NCI-H2107 (cell line): ENCODE data around the gene SS18.

Source experiments
- DNase-seq: peaks from one replicate; lab custom pipeline; 2025; lab: John Stamatoyannopoulos, UW

Gene SS18

DNA sequence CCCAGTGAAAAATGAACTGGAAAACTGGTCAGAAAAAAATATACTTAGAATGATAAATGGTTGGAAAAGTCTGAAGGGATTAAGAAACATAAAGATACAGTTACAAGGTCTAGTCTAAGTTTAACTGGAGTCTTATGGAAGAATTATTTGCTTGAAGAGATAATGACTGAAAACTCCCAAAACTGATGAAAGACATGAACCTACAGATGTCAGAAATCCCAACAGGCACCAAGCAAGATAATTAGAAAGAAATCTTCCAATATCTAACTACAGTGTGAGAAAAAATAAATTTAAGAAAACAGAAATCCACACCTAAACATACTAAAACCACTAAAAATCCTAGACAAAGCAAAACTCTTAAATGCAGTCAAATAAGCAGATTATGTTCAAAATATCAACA, 19.4 kb downstream of the SS18 start:
- no peak for DNase-seq

DNA sequence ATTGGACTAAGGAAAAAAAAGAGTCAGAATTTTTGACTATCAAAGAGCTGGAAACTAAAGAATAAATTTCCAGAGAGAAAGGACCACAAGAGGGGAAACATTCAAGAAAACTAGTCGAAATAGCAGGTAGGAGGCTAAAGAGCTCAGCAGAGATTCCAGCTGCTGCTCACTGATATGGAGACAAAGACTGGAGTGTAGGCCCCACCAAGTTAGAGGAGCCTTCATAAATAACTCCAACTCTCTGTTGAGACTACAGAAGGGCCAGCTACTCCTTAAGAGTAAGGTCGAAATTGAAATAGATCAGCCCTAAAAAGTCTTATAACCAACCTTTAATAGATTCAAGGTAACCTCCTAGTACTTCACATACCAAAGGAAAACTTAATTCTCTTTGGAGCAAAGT, 31.1 kb downstream of the SS18 start:
- no peak for DNase-seq

DNA sequence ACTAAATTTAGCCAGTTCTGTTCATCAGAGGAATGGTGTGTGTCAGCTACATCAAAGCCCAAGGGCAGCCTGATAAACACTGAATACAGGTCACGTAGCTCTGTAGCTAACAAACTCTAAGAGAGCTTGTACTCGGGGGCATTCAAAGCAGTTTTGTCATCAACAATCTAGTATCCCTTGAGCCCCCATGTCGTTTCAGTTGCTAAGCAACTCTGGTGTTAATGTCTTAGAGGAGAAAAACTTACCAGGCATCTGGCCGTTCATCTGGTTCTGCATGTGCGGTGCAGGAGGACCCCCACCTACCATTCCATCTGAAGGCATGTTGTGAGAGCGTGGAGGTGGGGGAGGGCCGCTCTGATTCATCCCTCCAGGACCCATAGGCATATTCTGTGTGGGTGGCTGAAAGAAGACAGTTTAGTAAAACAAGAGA, 33.1 kb downstream of the SS18 start:
- no peak for DNase-seq

DNA sequence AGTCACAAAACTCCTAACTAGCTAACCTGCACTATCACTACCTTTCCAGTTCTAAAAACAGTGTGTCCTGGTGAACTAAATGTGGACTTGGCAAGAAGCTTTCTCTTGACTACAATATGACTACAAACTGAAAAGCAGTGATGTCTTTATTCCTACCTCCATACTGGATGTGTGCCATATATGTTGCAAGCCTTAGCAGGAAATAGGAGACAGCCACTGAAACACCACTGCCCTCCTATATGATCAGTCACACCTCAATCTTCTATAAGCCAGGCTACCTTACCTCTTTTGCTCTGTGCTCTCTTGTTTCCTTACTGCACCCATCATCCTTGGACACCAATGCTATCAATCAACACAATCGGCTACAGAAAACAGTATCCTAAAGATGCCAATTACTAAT, 34.1 kb downstream of the SS18 start:
- no peak for DNase-seq

DNA sequence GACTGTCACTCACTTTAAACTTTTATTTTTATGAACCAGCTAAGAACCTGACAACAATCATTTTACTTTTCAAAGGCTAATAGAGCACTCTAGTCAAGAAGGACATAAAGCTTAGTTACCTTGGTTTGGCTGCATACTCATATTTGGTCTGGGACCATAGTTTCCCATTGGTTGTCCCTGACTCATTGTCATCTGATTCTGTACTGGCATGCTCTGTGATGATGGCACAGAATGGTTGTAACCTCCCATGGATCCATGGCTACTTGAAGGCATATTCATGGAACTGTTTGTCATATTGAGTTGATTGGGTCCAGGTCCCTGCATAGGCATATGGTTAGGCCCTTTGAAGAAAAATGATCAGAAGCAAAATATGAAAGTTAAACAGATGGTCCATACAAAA, 37.9 kb downstream of the SS18 start:
- no peak for DNase-seq

DNA sequence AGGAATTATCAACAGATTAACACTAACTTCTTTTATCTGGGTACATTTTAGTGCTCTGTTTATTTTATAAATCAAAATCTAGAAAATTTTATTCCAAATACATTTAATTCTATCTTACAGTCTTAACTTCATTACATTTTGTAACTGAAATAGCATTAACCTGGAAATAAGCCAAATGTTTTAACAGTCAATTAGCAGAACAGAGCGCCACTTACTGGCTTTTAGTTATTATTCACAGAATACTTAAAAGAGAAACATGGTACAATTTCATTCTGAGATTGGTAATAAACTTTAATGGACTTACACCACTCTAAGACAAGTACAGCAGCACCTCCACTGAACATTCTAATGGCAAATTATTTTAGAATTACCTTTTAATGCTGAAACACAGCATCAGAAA, 38.6 kb downstream of the SS18 start:
- no peak for DNase-seq

DNA sequence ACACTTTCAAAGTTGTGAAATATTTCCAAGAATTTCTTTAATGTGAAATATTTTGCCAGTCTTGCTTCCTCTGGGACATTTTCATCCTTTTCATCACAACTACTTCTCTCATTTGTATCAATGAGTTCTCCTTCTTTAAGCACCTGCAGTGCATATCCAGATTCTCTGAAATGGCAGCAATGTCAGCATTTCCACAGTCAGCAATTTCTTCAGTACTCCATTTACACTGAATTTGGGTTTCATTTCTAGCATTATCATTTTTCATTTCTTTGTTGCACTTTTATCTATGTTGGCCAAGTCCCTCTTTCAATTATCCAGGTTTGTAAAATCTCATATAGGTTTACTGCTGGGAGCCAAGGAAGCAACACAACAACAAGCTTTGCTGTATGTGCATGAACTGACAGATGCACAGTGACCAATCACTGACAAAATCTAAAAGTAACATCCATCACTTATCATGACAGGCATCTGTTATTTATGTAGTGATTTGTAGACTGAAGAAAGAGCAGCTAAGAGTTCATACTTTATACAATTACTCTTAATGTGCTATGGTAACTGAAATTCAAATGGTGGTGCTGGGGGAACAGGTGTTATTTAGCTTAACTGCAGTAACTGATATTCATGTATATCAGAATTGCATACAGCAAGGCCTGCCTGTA, 43.9 kb downstream of the SS18 start:
- no peak for DNase-seq

DNA sequence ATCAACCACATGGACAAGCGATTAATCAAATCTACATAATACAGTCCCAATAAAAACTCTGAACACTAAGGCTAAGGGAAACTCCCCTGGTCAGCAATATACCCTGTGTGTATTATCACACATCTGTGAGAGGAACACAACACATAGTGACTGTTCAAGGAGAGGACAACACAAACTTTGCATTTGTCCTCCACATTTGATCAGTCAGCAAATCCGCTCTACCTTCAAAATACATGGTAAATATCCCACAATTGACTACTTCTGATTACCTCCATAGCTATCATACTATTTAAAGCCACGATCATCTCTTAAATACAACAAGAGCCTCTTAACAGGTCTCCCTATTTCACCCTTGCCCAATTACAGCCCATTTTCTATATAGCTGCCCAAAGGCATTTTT, 45.6 kb downstream of the SS18 start:
- DNase-seq, result no peak

DNA sequence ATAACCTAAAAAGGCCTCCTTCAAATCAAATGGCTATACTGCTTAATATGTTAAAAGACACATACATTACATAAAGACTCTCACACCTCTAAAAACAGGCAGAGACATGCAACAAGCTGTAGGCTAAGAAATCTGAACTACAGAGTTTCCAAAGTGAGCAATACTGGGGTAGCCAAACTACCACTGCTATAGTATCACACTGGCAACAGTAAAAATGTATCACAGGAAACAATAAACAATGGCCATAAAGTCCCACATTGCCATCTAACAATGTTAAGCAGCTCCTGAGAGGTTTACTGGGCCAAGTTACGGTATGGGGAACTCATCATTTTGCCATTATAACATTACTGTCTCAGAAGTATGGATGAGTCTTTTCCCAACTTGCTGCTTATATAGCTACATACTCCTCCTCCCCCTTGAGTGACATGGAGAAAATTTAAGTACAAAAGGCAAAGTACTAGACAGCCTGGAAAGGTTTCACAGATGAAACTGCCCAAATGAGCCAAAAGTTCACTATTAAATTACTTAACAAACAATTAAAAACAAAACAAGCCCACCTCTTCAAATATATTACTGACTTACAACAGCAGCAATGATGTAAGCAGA, 50.3 kb downstream of the SS18 start:
- DNase-seq, result no peak

DNA sequence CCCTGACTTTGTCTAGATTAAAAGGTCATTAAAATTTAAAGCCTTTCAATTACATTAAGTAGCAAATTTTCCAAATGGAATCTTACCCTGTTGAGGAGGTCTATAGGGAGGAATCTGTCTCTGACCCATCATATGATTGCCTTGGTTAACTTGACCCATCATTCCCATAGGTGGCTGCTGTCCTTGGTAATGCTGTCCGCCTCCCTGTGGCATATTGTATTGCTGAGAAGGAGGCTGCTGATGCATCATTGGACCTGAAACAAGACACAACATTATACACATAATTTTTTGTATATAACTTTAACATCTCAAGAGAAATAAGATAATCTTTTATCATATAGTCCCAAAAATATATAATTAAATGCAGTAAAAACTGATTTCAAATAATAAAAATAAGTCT, 51.2 kb downstream of the SS18 start:
- no peak for DNase-seq

DNA sequence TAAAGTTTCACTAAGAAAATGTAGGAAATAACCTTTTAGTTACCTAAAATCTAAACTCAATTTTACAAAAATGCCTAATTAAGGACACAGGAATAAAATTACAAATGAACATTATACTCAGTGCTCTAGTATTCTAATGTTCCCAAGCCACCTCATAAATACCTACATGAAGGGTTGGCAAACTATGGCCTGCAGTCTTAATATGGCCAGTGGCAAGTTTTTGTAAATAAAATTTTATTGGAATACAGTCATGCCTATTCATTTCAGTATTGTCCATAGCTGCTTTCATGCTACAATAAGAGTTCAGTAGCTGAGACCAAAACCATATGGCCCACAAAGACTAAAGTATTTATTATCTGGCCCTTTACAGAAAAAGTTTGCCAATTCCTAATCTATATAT, 53.8 kb downstream of the SS18 start:
- no peak for DNase-seq

DNA sequence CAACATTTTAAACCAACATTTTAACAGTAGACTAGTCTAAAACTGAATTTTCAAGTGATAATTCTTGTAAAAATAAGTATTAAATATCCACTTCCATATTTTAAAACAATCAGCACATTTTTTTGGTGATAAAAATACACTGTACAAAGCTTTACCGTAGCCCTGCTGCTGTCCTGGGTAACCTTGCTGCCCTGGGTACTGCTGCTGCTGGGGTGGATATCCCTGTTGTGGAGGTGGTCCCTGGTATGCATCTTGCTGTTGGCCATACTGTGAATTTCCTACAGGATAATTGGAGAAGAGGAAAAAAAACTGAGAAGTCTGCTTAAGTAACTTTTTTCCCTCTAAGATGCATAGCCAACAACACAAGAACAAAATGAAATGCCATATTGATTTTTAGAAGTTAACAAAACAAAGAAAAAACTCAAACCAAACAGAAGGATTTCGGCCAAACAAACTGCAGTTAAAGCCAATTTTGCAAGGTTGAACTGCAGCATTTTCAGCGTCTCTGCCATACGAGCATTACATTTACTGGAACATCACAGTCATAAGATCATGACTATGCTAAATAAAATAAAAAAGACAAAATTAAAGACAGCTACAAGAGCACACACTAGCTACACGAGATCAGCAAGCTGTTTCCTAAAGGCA, 55.4 kb downstream of the SS18 start:
- DNase-seq, result no peak

DNA sequence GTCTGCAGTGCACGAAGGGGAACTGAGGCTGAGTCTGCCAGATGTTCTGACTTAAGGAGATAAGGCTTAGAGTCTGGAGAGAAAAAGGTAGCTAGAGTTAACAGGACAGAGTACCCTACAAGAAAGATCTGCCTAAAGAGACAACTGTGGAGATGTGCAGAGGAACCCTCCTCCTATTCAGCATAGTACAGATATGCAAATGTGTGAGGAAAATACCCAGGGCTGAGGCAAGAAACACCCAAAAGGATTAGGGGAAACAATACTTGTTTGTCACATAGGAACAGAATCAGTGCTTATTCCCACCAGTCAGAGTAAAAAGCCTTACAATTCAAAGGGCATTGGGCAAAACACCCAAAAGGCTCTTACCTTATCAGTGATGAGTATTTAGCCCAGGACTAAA, 67.8 kb downstream of the SS18 start:
- no peak for DNase-seq

DNA sequence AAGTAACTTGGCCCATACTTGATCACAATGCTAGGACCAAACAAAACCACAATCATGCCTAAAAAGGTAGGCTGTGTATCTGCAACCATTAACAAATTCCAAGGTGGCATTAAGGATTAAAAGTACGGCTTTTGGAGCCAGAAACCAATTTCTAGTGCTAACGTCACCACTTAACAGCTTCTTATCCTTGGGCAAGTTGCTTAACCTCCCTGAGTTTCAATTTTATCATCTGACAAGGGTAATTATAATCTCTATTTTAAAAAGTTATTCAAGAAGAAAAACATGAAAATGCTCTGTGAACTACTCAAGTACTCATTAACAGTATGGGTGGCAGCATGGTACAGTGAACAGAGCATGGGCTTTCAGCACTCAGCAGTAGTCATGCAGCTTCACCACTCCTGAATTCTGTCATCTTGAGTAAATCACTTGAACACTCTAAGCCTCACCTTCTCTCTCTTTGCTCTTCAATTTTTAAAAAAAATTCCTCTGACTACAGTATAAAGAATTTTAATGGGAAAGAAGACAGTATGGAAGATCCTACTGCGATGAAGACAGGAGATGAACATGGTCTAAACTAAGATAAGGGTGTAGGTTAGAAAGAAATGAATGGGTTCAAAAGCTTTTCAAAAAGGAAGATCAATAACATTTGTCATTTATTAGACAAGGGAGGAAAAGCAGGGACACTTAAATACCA, 69.2 kb downstream of the SS18 start:
- no peak for DNase-seq

DNA sequence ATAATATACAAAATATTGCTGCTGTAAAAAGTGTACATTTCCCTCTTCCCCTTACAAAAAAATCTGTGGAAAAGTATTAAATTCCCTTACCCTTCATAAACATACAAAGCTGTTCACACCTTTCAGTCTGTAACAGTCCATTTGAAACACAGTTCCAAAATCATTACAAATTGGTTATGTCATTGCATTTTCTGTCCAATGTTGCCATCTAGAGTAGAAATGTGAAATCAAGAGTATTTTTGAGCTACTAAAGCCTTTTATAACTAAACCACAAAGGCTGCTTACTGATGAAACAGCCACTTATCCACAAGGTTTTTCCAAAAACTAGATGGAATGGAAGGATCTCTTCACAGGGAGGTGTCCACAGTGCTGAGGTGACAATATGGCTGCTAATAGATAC, 72.5 kb downstream of the SS18 start:
- no peak for DNase-seq

DNA sequence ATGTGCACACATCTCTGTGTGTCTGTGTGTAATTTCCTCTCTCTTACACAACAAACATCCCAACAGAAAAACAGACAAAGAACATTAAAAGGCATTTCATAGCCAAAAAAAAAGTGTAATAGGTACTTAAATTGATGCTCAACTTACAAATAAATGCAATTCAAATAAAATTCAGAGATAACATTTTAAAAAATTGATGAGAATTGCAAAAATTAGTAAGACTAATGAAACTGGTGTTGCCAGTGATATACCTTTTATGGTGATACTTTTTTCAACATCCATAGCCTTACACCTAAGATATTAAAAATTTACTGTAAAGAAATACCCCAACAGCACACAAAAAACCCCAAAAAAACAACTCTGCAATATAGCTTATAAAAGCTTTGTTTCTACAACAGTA, 76.0 kb downstream of the SS18 start:
- DNase-seq, result no peak

DNA sequence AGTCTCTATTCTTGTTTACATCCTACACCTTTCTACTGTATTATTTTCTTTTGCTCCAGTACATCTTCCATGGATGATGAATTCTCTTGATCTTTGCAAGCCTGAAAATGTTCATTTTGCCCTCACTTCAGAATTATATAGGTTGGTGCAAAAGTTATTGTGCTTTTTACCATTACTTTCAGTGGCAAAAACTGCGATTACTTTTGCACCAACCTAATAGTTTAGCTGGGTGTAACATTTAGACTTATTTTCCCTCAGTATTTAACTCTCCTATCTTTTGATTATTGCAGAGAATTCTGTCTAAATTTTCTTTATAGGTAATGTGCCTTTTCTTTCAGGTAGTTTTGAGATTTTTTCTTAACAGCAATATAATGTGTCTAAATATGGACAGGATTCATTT, 81.8 kb downstream of the SS18 start:
- no peak for DNase-seq

DNA sequence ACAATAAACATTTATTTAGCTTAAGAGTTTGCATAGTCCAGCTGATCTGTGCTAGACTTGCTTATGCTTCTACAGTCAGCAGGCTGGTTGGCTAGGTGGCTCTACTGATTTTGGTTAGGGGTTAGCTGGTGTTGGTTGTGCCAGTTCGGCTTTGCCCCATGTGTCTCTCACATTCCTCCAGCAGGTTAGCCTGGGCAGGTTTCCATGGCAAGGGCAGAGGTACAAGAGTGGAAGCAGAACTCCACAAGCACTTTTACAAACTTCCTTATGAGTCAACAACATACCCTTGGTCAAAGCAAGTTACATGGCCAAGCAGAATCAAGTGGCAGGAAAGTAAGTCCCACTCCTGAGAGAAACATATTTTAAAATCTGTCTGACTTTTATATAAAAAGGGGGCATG, 82.3 kb downstream of the SS18 start:
- DNase-seq, result no peak

DNA sequence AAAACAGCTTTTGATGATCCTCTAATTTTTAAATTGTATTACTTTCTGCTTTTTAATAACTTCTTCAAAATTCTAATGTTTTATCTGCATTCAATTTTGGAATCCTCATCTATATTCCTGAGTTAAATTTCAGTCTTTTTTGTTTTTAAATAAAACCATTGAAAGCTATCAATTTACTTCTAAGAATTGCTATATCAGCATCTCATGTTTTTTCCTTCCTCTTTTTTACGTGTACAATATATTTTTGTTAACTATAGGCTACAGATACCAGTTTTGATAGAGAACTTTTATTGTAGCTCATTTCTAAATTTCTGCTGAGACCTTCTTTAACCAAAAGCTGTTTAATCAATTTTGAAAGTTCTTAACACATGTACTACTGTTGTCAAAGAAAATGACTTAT, 84.5 kb downstream of the SS18 start:
- no peak for DNase-seq

DNA sequence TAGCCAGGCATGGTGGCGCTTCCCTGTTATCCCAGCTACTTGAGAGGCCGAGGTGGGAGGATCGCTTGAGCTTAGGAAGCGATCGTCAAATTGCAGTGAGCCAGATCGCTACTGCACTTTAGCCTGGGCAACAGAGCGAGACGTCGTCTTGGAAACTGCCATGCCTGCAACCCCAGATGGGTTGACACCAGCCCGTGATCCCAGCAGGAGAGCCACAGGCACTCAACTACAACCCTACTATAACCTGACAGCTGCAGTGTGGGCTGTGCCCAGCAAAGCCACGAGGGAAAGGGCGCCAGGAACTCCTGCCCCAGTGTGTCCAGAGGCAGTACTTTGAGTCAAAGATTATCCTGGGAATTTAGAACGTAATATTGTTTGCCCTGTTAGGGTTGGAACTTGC, 85.6 kb downstream of the SS18 start:
- no peak for DNase-seq

DNA sequence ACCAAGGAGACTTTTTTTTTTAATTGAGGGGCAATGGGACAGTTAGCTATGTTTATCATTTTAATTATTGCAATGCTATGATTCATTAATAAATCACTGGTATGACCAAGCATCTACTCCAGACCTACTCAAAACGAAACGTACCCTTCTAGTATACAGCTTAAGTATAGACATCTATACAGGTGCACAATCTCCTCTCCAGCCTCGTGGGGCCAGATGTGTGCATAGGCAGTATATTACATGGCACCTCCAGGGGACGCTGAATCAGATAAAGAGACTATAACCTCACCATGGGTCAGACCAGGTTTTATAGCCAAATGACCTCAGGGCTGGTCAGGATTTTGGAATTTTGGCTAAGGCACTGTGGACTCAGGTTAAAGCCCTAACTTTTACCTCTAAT, 86.6 kb downstream of the SS18 start:
- DNase-seq, result no peak

DNA sequence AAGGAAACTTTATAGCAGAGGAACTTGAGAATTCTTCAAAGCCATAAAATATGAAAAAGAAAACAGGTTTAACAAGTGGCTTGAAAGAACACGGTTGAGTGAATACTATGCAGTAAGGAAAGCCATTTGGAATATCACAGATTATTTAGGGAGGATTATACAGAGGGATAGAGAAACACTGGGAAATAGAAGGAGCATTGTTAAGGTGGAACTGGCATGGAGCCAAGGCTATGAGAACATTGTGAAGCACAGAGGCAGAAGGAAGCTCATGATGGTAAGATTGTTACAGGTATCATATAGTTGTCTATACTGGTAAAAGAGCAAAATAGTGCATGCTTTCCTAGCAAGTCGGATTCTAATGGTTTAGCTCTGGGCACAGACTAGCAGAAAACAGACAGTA, 87.1 kb downstream of the SS18 start:
- no peak for DNase-seq

DNA sequence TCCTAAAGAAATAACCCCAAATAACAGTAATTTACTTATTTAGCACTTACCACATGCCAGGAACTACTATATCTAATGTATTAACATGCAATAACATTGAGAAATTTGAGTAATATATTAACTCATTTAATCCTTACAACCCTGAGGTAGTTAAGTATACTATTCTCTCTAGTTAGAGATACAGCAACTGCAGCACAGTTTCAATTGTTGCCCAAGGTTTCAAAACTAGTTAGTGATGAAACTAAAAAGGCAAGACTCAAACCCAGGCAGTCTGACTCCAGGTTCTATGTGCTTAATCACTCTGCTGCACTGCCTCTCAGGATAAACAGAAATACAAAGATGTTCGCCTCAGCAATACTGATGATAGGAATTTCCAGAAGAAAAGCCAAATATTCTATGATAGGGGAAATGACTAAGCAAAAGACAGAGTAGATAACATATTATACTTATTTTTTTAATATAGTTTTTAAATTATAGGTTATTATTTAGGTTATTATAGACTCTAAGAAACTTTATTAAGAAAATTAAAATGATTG, 88.0 kb downstream of the SS18 start:
- DNase-seq, result no peak
